GM21390 (cell line): Measurements from ENCODE around the gene MYO18B.
"Not testable (repeated sequence)": the region's sequence is repeated elsewhere in the genome, so short reads cannot be mapped to it uniquely, and the experiment has no call there.

Experiments
- ATAC-seq: cut with Tn5 transposase; IDR thresholded peaks from one replicate; pipeline ENCODE4 v1.9.1; 2021; ENCODE audit not compliant: unreplicated experiment

MYO18B gene

DNA sequence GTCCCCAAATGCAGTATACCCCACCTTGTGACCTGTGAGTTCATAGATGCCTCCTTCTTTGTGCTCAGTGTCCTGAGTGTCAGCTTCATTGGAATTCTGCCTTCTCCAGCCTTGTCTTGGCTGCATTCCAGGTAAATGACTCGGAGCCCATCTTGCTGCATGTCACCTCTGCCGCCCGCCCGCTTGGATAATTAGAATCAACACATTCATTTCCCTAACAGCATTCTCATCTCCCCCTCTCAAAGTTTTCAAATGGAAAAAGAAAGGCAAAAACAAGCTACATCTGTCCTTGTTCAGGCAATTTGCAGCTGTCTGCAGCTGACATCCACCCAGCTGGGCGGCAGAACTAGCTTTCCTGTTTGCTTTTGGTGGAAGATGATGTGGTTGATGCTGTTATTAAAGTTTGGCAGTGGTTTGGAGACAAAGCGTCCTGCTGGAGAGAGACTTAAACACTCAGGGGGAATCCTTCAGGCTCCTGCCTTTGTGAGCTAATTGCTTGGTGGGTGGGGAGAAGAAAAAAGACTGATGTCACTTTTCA is 228.5 kb downstream of the MYO18B start:
- no peak for ATAC-seq

DNA sequence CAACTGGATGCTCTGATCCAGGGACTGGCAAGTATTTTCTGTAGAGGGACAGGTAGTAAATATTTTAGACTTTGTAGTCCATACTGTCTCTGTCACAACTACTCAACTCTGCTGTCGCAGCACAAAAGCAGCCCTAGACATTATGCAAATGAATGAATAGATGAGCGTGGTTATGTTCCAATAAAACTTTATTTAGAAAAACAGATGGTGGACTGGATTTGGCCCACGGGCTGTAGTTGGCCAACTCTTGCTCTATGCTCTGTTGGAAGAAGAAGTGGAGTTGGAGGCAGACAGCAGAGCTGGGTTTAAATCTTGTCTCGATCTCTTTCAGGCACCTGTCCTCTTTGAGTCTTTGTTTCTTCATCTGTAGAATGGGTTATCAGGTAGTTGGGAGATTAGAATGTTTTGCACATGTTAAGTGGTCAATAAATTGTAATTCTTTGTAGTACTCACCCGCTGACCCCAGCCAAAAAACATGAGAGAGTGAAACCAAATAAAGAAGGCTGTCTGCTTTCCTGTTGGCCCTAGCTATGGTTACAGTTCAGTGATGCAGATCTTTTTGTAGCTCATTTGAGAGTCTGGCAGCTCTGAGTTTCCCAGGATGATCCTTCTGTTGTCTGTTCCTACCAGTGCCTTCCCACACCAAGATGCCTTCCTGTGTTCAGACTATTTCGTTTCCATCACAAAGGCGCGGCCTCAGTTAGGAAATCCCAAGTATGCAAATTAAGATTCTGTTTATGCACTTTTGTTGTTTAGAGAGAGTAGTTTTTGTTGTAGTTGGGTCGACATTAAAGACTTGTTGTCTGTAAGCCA is 229.2 kb downstream of the MYO18B start:
- no peak for ATAC-seq

DNA sequence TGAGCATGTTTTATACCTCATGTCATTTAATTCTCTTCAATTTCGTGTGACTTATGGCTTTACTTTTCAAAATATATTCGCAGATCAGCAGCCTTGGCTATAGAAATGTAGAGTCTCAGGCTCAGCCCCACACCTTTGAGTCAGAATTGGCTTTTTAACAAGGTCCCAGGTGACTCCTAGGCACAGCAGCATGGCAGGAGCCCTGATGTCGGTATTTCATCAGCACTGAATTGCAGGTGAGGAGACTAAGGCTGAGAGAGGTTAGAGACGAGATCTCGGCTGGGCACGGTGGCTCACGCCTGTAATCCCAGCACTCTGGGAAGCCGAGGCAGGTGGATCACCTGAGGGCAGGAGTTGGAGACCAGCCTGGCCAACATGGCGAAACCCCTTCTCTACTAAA is 230.4 kb downstream of the MYO18B start:
- ATAC-seq = no peak

DNA sequence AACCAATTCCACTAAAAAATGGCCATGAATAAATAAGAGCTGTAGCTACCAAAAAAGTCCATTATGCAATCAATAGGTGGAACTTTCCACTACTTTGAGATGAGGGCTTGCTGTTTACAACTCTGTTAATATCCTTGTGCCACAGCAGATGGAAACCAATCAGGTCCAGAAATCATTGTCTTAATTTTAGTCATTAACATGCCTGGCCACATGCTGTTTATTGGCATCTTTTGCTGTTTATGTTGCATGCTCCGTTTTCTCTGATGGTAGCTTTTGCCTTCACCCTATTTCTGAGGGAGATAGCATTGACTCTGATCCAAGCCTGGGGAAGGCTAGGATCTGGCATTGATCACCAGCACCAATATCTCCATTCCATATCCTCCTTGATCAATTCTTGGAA is 234.4 kb downstream of the MYO18B start:
- no peak for ATAC-seq

DNA sequence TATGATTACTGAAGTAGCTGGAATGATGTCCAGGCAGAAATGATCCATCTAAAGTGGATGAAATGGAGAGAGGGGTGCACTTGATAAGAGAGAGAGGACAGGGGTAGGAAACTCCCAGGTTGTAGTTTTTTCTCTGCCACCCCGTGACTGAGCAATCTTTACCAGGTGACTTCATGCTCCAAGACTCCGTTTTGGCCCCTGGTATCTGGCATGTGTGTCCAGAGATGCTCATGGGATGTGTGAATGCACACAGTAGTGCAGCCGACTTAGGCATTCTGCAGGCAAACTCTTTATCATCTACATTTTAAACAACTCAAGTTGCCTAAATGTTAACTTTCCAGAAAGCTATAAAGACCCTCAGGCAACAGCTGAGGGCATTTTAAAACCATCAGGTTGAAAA is 238.0 kb downstream of the MYO18B start:
- ATAC-seq = no peak

DNA sequence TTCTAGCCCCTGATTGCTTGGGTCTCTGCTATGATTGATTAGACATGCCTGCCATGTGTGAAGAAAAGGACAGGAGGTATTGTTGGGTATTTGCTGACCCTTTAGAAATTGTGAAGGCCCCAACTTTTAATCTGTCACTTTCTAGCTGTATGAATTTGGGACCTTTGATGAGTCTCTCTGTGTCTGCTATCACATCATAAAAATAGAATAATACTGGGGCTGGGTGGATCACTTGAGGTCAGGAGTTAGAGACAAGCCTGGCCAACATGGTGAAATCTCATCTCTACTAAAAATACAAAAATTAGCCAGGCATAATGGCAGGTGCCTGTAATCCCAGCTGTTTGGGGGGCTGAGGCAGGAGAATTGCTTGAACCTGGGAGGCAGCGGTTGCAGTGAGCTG is 242.9 kb downstream of the MYO18B start:
- not testable (repeated sequence) for ATAC-seq

DNA sequence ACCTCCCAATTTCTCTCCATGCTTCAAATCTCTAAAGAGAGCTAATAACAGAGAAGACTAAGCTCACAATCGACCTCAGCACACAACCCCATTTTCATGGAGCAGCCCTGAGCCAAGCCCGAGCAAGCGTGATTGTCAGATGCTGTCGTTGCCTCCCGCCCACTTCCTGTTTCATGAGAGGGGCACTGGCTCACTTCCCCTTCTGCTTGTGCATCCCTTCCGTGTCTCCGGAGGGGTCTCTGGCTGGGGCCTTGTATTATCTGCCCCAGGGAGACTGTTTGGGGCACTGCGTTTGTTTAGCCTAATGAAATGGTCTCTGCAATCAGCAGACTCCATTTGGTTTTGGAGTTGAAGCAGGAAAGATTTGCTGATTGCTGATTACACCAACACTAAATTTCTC is 246.0 kb downstream of the MYO18B start:
- no peak for ATAC-seq

DNA sequence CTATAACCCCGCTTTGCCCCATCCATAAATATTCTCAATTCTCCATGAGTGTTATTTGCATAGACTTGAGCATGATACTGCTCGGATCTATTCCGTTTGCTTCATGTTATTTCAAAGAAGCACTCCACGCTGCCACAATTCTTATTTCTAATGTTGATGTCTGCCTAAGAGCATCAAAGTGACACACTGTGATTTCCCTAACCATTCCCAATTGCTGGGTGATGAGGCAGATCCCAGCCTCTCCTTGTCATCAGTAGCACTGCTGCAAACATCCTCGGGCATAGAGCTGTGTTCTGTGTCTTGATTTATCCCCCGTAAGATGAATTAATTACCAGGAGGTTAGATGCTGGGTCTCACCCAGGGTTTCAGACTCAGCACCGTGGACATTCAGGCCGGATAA is 249.0 kb downstream of the MYO18B start:
- ATAC-seq = no peak

DNA sequence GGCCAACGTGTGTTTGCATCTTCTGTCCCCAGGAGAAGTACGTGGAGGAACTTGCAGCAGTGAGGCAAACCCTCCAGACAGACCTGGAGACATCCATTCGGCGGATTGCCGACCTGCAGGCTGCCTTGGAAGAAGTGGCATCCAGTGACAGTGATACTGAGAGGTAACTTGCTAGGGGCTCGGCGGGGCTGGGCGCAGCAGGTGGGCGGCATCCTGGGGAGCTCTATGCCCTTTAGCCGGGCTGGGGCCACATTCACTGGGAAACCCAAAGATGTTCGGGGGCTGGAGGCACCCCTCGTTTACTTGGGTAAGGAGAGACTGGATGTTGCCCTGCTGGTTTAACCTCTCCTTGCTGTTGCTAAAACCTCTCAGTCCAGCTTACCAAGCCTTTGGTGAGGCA is 250.3 kb downstream of the MYO18B start:
- ATAC-seq = no peak

DNA sequence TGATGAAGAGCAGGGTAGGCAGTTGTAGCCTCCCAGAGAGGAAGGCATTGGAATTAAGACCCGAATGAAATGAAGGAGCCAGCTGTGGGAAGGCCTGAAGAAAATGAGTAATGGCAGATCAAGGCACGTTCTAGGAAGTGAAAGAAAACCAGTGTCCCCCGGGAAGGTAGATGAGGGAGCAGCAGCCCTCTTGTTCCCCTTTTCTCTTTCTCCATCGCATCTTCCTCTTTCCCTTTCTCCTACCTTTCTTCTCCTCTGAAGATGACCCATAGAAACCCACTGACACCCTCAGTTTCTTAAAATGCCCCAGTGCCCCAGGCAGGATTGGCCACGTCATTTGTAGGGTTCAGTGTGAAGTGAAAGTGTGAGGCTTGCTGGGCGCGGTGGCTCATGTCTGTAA is 254.7 kb downstream of the MYO18B start:
- ATAC-seq = no peak

DNA sequence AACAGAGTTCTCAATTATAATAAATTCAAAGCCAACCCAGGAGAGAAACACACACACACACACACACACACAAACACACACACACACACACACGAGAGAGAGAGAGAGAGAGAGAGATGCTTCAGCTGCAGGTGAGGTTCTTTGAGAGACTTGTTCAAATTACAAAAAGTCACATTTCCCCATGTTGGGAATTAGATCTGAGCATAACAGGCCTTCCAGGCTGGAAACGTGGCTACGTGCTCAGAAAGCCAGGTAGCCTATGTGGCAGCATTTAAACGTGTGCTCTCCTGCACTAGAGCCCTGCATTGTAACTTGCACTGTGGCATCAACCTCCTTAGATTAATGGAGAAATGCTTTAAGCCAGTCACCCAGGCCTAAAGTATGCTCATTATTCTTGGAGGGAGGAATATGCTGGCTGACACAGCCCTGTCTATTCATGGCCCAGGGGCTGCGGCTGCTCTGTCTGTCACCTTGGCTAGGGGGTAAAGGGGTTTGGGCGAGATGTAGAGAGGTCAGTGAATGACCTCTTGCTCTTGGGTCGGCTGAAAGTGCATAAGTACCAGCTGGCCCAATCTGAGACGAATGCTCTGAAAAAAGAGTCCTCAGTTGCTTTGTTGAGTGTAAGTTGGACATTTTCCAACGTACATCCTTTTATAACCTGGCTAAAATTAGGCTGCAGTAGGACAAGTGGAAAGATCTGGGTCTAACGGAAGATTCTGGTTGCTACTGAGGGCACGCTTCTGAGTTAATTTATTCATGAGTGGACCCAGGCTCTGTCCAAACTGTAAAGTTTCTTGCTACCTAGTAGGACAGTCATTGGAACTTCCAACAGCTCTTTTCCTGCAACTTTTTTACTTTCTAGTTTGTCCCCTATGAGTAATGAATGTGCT is 256.1 kb downstream of the MYO18B start:
- no peak for ATAC-seq

DNA sequence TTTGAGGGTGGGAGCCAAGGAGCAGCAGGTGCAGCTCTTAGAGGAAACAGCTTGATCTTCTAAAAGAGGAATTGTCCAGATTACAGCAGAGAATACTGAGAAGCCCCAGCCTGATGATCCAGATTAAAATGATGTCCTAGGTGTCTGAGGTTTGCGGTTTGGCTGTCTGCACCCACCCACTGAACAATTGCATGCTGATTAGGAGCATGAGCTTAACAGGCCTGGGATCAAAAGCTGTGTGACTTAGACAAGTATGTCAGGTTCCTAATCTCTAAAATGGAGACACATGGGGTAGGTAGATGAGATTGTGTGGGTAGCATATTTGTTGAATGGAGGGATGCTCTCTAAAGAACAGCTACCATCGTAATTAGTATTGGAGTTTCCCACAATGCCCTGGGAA is 260.5 kb downstream of the MYO18B start:
- ATAC-seq = no peak

DNA sequence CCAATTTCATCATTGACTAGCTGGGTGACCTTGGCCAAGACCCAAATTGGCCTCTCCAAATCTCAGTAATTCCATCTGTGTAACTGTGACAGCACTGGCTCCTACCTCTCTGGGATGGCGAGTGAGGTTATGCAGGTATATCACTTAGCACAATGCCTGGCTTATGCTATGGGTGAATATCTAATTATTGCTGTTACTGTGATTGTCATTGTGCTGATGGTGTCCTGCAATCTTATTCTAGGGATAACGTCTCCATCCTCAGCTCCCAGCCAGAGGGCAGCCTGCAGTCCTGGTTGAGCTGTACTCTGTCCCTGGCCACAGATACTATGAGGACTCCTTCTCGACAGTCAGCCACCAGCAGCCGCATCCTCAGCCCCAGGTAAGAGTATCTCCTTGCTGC is 262.5 kb downstream of the MYO18B start:
- no peak for ATAC-seq

DNA sequence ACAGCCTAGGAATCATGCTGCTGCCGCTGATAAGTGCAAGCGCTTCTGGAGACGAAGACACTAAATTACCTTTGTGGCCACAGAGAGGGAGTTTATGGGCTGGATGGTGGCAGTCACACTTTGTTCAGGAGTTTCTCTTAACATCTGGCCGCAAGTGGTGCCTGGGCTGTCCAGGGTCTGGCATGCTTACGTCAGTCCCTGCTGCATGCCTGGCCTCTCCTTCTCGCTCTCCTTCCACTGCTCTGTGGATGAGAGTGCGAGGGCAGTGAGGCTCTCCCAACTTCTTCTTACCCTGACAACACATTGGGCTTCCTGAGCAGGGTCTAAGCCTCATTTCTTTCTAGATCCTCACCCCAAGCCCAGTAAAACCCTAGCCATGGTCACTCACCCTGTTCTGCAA is 266.6 kb downstream of the MYO18B start:
- ATAC-seq = no peak

DNA sequence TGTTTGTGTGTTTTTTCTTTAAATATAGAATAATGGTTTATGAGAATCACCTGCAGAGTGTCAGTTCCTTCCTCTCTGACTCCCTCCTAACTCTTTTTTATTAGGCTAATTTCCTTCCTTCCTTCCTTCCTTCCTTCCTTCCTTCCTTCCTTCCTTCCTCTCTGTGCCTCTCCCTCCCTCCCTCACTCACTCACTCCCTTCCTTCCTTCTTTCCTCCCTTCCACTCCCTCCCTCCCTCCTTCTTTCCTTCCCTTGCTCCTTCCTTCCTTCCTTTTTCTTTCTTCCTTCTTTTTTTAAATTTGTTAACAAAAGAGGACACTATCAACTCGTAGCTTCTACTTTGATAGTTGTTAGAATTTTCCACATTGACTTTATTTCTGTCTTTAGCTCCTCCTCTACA is 274.9 kb downstream of the MYO18B start:
- no peak for ATAC-seq

DNA sequence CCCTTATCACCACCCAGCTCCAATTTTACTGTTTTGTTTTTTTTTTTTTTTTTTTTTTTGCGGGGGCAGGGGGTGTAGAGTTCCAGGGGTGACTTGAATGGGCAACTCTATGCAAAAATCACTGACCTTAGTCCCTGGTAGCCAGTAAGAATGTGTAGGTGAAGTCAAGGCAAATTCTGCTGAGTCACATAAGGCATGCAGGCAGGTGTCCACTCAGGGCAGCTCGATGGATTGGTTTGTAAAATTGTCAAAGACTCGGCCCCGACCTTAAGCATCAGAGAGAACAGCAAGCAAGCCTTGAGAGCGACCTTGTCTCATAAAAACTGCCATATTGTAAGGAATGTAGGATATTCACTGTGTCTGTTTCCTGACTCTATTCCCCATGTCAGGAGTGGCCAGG is 275.9 kb downstream of the MYO18B start:
- no peak for ATAC-seq

DNA sequence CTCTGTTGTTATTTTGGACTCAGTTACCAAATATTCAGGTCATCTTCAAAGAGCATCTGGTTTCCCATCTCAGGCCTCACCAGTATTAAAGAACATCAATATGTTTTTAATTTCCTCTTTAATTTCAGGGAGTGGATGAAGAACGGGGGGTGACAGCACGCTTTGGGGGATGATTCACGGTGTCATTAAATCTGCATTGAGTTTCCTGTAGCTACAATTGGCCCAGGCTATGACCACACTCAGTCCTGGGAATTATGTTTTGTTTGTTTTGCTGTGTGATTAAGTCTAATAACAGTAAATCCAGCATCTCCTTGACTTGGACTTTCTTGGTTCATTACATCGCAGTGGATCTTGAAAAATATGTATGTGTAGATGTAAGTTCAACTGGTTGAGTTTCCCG is 277.6 kb downstream of the MYO18B start:
- ATAC-seq = no peak

DNA sequence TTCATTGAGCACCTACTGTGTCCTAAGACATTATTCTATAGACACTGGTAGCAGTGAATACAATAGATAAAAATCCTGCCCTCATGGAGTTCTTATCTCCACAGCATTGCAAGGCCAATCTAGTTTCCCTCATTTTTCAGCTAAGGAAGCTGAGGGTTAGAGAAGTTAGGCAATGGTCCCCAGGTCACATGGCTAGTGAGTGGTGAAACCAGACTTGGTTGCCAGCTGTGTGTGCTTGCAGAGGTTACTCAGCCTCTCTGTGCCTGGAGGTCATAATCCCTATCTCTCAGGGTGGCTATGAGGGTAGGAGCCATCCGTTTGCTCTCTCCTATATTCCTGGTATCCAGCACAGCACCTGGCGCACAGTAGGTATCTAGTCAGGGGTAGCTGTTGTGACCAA is 279.5 kb downstream of the MYO18B start:
- ATAC-seq = no peak

DNA sequence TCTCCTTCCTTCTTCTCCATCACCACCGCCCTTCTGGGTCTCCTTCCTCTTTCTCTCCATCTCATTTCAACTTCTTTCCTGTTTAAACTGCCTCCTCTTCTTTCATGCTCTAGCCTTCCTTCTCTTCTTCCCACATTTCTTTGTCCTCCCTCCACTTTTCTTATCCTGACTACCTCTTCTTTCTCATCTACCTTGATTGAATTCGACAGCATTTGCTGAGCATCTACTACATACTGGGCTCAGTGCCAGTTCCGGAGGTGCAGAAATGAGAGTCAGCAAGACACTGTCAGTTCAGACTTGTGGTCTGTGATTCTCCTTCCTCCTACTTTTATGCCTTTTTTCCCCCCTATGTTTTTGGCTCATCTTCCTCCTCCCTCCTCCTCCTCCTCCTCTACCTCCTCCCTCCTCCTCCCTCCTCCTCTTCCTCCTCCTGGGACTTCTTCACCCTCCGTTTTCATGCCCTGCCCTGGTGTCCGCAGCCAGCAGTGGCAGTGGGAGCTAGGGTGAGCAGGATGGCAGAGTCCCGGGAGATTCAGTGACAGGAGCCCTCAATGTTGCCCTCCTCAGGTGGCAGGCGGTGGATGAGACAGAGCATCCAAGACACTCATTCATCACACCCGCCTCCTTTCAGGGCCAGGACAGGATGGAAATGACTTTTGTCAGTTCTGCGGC is 281.3 kb downstream of the MYO18B start:
- no peak for ATAC-seq

DNA sequence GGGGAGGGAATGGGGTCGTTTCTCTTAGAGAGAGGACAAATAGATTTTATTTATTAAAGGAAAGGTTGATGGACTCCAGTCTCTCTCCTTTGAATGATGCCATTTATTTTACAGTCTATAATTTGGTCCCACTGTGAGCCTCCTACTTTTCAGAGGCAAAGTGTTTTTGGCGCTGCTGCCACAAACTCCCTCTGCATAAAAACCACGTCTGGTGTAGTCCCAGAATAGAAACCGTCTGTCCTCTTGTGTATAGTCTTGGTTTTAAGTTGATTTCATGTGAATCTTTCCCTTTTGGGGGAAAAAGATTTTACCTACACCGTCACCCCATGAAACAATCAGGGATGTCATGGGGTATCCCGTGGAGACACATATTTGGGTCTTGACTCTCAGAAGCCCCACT is 283.6 kb downstream of the MYO18B start:
- no peak for ATAC-seq

DNA sequence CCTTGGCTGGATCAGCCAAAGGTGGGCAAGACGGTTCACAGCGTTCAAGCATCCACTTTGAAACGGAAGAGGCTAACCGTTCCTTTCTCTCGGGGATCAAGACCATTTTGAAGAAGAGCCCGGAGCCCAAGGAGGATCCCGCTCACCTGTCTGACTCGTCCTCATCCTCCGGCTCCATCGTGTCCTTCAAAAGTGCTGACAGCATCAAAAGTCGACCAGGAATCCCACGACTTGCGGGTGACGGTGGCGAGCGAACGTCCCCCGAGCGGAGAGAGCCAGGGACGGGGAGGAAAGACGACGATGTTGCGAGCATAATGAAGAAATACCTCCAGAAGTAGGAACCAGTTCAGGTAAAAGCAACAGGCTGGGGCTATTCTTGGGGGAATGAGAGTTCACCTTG is 285.4 kb downstream of the MYO18B start:
- no peak for ATAC-seq

DNA sequence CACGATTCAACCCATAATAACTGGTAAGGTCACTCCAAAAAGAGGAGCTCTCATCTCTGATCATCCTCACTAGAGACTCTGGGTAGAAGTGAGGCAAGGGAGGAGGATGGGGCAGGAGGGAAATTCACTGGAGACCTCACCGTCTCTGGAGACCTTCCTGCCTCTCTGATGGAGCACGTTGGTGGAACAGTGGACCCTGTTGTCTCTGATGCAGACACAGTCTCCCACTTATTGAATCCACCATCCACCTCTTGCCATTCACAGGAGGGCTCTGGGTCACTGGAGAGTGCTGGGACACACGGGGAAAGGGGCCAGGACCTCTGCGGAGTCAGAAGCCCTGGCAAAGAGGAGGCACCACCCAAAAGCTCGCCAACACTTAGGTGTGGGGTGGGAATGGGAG is 289.7 kb downstream of the MYO18B start:
- no peak for ATAC-seq
